CD4-positive, alpha-beta T cell treated with Interleukin-1 beta for 1 hour (primary cell): ENCODE measurements around the gene DZIP3.

Experiments
- DNase-seq, 2 donors: peaks; one replicate each; pipeline ENCODE4 v3.0.0-alpha.2; 2020 to 2022

Gene DZIP3, protein sequence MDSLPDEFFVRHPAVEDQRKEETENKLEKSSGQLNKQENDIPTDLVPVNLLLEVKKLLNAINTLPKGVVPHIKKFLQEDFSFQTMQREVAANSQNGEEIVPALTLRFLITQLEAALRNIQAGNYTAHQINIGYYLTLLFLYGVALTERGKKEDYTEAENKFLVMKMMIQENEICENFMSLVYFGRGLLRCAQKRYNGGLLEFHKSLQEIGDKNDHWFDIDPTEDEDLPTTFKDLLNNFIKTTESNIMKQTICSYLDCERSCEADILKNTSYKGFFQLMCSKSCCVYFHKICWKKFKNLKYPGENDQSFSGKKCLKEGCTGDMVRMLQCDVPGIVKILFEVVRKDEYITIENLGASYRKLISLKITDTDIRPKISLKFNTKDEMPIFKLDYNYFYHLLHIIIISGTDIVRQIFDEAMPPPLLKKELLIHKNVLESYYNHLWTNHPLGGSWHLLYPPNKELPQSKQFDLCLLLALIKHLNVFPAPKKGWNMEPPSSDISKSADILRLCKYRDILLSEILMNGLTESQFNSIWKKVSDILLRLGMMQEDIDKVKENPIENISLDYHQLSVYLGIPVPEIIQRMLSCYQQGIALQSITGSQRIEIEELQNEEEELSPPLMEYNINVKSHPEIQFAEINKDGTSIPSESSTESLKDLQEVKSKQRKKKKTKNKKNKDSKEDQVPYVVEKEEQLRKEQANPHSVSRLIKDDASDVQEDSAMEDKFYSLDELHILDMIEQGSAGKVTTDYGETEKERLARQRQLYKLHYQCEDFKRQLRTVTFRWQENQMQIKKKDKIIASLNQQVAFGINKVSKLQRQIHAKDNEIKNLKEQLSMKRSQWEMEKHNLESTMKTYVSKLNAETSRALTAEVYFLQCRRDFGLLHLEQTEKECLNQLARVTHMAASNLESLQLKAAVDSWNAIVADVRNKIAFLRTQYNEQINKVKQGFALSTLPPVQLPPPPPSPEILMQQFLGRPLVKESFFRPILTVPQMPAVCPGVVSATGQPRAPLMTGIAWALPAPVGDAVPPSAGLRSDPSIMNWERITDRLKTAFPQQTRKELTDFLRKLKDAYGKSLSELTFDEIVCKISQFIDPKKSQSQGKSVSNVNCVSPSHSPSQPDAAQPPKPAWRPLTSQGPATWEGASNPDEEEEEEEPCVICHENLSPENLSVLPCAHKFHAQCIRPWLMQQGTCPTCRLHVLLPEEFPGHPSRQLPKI

DNA sequence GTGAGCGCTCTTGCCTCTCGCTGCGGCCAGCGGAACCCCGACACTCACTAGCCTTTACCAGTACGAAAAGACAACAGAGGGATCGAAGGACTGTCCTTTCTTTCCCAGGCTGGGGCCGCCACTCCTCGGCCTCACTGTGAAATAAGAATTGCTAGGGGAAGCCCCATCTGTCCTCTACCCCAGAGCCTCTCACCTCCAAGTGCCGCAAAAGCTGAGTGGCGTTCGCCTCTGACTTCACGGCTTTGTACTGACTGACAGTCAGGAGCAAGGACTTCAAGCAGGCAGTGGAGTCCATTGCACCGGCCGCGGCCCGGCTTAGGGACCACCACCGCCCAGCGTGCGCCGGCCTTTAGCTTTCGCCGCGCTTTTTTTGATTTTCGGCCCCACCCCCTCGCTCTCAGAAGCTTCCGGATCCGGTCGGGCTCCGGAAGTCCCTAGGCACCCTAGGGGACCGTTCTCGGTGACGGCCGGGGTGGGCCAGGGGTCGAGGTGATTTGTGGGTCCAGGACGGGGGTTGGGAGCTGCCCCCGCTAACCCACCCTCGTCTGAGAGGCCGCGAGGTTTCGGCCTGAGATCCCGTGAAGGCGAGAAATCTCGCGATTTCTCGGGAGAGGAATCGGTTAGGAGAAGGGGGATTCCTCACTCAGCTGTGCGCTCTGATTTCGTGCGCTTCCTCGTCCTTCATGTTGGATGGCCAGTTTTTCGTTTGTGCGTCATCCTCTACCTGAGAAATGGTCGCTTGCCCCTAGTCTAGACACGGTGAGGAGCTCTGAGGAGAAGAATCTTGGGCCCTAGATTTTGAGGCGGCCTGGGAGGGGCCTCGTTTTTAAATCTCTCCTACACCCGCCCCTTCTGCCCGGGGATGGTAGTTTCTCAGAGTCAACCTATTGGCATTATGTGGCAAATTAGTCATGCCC is at the start of gene DZIP3, which contains the start of gene CIP2A:
DZIP3 (plus strand) TSS at position 642 of the 917 bp plus-strand sequence. CDS start 15,685 bp downstream, outside the sequence.
CIP2A (minus strand) TSS at position 358 of the 917 bp plus-strand sequence; CDS start at position 295, 63 bp downstream.
- DNase-seq = peak; percentile 87 to 91

DNA sequence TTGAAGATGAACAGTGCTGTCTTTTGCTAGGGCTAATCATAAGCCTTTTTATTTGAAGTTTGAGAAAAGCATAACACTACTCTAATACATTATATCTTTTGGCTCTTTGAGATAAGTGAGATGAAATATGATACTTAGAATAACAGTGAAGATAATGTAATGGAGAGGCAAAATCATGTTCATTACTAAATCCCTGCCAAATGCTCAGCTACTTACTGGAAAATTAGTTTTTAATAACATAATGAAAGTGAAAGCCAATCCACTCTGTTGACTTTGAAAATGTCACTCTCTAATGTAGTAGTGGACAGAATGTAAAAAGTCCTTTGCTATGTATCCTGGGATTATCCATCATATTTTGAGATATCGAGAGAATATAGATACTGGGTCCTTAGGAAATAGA is 43.3 kb upstream of the DZIP3 start:
- peak in 1 of 2 donors; percentile 8 for DNase-seq

DNA sequence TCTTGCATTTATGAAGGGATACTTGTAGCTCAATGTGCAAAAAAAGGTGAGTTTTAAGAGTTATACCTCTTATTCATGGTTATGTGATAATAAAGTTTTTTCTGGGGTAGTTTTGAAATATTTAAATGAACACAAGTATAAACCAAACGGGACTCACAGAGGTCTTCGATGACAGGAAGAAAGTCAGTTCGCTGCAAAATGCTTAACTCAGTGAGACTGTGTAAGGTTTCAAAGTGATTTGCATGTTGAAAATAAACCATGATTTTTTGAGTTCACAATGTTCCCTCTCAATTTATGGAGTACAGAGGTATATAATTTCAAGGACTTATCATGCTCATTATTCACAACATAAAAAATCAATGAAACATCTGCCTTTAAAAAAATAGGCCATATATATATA is 42.8 kb upstream of the DZIP3 start:
- no peak for DNase-seq

DNA sequence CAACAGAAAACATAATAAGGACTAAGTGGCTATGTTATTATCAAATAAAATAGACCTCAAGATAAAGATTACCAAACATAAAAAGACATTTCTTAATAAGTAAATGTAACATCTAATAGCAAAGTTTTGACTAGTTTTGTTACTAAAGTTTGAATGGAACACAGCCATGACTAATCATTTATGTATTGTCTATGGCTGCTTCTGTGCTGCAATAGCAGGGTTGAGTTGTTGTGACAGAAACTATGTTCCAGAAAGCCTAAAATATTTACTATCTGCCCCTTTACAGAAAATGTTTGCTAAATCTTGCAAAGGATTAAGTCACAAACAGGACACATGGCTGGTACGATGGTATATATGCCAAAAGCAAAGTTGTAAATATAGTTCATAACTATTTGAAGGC is 41.2 kb upstream of the DZIP3 start:
- DNase-seq = no peak

DNA sequence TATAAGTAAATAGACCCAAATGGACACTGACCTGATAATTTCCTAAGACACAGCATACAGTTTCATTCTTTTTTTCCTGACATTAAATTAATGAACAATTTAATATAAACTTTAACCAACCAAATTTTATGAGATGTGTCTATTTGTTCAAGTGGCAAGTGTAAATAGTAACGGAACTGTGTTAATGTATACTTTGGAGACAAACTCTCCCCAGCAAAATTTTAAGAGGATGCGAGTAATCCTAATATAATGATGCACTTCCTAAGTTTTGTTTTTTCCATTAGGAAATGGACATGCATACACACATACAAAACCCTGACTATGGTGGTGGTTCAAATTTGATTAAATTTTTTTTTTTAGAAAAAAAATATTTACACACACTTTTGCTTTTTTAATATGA is 40.6 kb upstream of the DZIP3 start:
- DNase-seq = no peak

DNA sequence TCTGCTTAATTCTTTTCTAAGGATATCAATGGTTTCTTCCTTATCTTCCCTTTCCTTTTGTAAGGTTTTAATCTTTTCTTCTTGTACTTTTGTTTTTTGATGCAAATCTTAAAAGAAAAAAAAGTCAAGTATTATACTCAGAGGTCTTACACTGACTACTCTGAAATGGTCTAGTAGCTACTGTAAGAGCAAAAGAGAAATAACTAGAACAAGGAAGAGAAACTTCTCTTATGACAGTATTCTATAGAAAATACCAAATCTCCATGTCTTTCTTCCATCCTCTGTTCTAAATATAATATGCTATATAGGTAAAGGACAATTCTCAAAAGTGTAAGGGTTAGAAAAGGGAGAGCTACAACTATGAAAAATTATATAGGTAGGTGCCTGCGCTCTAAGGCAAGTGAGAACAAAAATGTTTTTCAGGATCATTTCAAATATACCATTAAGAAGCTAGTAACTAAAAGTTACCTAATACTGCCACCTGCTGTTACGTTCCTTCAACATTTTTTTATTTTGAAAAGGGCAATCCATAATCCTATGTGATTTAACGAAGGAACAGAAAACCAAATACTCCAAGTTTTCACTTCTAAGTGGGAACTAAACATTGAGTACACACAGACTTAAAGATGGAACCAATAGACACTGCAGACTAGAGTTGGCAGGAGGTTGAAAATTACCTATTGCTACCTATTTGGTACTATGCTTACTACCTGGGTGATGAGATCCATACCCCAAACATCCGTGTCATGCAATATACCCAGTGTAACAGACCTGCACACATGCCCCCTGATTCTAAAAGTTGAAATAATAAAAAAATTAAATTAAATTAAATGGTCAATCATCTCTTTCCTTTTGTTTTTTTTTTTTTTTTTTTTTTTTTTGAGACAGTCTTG is 37.0 kb upstream of the DZIP3 start:
- peak in 1 of 2 donors; percentile 59 for DNase-seq

DNA sequence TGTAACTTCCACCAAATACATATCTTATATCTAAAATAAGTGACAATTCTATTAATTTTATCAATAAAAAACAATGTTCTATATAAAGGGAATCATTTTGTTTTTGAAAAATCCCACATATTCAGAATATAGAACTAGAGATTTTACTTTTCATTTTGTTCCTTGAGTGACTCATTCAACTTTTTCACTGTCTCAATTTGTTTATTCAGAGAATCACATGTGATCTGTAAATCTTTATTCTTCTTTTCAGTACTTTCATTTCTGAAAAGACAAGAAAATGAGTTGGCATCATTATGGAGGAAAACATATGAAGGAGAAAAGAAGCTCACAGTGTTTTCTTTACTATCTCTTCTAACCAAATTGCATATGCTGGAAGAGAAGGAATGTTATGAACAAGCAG is 35.3 kb upstream of the DZIP3 start:
- no peak for DNase-seq

DNA sequence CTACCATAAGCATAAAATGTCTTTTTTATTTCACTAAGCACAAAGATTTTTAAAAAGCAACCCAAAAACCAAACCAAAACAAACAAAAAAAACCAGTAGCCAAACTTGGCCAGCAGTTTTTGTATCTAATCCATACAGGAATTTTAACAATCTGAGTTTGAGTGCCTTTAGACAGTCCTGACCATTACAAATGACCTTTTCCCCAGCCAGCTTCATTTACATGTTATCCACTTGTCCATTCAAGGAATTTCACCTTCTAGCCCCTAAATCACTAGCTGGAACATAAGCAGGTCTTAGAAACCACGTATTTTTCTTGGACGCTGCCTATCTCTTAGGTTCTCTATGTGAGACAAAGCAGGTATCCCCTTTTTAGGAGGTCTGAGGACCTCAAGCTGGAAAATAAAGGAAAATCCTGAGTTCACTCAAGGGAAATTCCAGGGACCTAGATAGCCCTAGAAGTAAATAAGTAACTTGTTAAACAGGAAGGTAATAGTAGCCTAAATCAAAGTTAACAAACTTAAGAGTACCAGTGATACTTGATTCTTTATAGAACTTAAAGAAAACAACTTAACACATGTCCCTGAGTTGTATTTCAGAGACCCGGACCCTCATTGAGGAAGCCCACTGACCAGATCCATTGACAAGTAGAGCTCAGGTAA is 34.5 kb upstream of the DZIP3 start:
- DNase-seq = no peak

DNA sequence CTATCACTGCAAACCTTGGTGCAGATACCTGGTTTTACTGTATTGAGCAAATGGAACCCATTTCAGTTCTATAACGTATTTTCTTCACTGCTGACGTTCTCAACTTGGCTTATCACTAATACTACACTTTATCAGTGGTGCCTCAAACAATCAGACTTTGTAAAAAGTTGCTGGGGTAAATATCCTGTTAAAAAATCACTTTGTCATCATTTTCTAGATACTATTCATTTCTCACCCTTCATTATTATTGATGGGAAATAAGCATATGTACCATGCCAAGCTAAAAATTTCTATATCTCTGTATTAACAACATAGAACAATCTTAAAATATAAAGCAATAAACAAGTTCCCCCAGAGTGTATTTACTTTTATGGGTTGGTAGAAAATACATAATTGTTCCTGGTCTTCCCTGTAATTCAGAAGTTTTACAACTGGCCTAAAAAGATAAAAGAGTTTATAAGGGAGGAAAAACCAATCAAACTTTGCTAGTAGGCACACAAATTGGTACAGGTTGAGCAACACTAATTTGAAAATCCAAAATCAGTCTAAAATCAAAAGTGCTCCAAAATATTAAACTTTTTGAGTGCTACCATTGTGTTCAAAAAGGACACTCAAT is 33.4 kb upstream of the DZIP3 start:
- DNase-seq = no peak

DNA sequence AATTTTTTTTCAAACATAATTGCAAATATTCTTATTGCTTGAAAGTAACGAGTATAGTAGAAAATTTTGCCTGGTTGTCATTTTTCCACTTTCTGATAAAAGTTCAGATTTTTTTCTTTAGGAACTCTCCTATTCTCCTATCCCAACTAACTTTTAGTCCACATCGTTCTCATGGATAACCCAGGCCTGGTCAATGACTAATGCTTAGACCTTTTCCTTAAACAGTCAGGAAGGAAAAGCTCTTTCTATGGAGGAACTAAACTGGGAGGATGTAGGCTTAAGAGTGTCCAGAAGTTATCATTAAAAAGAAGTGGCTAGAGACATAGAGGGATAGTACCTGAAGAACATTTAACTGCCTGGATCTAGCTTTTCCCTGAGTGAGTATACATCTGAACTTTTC is 27.0 kb upstream of the DZIP3 start:
- no peak for DNase-seq

DNA sequence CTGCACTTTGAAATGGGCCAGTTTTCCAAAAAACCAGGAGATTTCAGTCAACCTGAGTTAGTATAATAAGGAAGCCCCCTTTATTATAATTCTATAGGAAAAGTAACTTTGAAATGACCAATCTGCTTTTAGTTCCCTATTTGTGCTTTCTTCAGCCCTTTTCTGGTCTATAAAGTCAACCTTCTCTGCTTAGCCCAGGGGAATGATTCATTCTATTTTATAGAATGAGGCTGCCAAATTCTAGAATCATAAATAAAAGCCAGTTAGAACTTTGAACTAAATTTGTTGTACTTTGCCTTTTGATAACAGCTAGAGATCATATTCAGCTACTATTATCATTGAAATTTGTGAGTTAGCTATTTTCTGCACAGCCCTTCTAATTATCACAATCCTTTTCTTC is 25.0 kb upstream of the DZIP3 start:
- no peak for DNase-seq

DNA sequence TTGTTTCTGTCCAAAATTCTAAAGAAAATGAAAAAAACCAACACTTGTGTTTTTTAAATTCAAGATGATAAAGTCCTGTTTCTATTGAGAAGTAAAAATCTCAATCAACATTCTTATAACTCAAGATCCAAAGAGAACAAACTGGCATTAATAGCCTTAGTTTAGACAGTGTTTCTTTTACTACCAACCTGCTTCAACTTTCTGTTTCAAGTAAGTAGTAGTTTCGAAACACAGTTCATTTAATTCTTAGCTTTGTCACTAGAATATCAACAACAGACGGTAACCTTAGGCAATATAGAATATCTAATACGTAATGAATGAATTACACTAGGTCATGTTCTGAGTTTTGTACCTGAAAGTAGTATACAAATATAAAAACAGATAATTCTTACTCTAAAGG is 24.0 kb upstream of the DZIP3 start:
- no peak for DNase-seq

DNA sequence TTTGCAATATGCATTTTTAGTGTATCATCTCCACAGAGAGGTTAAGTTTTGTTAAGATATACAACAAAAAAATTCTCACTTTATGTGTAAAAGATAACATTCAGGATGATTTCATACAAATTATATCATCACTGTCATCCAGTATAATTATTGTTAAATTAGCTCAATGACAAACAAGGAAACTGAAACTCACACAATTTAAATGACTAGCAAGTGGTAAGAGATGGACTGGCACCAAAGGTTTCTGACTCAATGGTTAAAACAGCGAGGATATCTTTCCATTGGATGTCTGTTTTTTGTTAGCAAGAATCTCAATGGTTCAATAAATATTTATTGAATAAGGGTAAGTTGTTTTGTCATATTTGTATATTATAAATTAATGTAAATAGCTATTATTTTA is 22.9 kb upstream of the DZIP3 start:
- DNase-seq = no peak

DNA sequence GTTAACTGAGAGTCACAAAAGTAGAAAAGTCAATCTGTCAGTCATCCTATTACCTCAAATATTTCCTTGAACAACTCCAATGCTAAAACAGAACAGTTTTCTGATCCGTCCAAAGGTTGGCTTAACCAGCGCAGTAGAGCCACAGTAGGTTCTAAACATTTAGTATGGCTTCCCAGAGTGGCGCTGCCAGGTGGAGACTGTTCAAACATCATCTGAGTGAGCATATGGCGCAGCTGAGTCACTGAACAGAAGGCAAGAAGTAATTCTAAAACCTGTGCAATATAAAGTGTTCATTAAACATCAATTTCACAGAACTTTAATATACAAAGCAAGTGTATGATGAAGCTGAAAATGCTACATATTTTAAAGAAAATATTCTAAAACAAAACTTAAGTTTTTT is 20.2 kb upstream of the DZIP3 start:
- DNase-seq = no peak

DNA sequence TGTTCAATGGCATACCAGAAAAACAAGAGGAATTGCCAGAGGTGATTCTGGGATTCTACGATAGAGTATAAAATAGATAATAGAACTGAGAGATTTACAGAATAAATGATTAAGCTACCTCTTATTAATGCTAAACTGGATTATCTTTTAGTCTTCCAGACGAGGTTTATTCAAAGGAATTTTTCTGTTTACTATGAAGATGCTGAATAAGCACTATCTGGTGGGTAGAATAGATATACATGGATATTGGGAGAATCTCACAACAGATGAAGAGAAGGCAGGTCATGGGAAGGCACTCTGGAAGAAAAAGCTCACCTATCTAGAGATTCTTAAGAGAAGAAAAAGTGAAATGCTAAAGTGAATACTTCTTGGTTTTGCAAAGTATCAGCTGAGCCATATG is 11.5 kb upstream of the DZIP3 start:
- no peak for DNase-seq

DNA sequence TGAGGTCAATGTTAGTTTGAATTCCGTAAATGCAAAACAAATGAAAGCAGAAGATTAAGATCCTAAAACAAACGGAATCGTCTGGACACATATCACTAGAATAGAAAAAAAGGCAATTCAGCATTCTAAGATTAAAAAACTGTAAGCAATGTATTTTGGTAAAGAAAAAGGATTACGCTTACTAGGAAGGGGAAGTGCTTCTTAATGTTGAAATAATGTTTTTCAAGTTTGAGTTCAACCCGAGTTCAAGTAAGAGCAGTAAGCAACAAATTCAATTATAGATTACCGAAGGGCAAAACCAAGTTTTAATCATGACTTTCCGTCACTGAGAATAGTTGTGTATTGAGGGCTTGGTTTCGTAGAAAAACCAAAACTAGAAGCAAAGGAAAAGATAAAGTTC is 921 bp upstream of the DZIP3 start:
- no peak for DNase-seq

DNA sequence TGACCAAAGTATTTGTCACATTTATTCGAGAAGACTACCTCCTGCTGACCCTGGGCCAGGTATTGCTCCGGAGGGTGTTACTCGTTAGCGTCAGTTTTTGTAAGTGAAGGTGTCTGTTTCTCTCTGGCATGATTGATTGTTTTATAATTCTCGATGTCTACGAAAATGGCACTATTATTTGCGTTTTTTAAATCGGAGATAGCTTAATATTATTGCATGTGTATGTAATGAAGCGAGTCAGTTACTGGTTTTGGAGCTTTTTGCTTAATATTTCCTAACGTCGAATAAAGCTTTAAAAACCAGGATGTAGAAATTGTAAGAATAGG is 439 bp downstream of the DZIP3 start:
- DNase-seq = no peak

DNA sequence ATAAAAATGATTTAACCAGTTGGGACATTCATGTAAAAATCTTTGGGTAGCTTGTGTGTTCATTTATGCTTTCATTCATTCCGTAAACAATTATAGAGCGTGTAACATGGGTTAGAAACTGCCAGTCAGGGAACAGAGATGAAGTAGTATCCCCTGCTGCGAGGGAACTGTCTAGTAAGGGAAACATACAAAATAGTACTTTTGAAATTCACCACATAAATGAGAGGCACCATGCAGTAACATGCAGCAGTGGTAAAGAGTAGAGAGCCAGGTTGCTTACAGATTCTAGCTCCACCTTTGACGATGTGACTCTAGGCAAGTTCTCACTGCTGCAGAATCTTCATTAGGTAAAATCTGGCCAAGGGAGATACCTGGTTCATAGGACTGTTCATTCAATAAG is 938 bp downstream of the DZIP3 start:
- DNase-seq = peak in 1 of 2 donors; percentile 25

DNA sequence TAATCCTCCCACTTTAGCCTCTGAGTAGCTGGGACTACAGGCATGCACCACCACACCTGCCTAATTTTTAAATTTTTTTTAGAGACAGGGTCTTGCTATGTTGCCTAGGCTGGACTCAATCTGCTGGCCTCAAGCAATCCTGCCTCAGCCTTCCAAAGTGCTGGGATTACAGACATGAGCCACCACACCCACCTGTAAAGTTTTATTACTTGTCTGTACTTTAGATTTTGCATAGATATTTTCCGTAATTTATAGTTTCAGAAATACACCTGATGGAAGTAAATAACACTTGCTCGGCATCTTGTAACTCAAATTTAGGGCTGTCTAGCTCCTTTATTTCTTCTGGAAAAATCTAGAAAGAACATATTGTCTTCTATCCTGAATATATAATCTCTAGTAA is 5.8 kb downstream of the DZIP3 start:
- DNase-seq = no peak

DNA sequence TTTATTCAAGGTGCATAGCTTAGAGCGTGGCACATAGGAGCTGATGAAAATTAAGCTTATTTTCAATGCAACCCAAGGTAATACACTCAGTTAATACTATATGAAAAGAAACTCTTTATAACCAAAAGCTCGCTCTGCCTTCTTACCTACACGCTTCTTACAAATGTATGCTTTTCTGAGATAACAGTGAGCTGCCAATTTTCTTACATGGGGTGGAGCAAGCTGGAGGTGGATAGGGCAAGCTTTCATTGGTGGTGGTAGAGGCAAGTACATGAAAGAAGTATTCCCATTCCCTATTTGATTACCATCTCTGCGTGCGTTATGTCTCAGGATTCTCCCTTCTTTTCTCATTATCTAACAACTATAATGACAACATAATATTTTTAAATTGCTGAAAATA is 8.9 kb downstream of the DZIP3 start:
- DNase-seq = no peak
